ENCODE data around the gene TMEM140. TPM values are rescaled to one million over a fixed set of nuclear protein-coding genes. Genes with fewer than 3 reads are reported as not detected.

TMEM140 gene
- total RNA-seq, 4 donors from 2014 or later: 12.8 to 33.1 (median 14.3) TPM

- DNase-seq: no peak
- Histone ChIP-seq H3K36me3 (peaks cover 33 to 43% of the 10 kb centered on the region in 2 donors), H3K27me3 (no peaks in the 10 kb centered on the region), H3K27ac (no peak overlapping the region), H3K4me1 (no peaks in the 10 kb centered on the region), H3K9me3 (no peaks in the 10 kb centered on the region), H3K4me3 (replicated peaks in 1 of 3) (no peak overlapping the region)
- 98 to 100% methylated on average over 5 of the region's 5 CpGs for WGBS, 2 donors
- no peak for TF ChIP-seq CTCF (IDR thresholded peaks at IDR 0.05)
- no peak for TF ChIP-seq POLR2A (IDR thresholded peaks at IDR 0.05)
- intact Hi-C loops (cut with DNase I): no loop called here
Observed at GRCh38 chr7:135184254-135184841, 36.5 kb downstream of the TMEM140 start.

GRCh38 chr7:135185471-135186260 is 37.8 kb downstream of the TMEM140 start:
- 95% methylated on average over 2 to 7 of the region's 7 CpGs for WGBS, 2 donors

GRCh38 chr7:135186261-135186540 is 38.3 kb downstream of the TMEM140 start:
- Histone ChIP-seq H3K27ac (no peak overlapping the region), H3K4me1 (no peaks in the 10 kb centered on the region), H3K9me3 (no peaks in the 10 kb centered on the region), H3K27me3 (no peaks in the 10 kb centered on the region), H3K4me3 (replicated peaks in 1 of 3) (no peak overlapping the region), H3K36me3 (peaks cover 33 to 45% of the 10 kb centered on the region in 2 donors)
- intact Hi-C loops (cut with DNase I): no loop called here
- WGBS, 2 donors: 90 to 100% methylated on average over 3 of the region's 3 CpGs
- DNase-seq: no peak
- TF ChIP-seq POLR2A (IDR thresholded peaks at IDR 0.05): no peak
- no peak for TF ChIP-seq CTCF (IDR thresholded peaks at IDR 0.05)

More at GRCh38 chr7:135185471-135186260, 37.8 kb downstream of the TMEM140 start:
- TF ChIP-seq CTCF (IDR thresholded peaks at IDR 0.05): no peak
- no peak for TF ChIP-seq POLR2A (IDR thresholded peaks at IDR 0.05)
- Histone ChIP-seq H3K9me3 (no peaks in the 10 kb centered on the region), H3K27me3 (no peaks in the 10 kb centered on the region), H3K36me3 (peaks cover 33 to 45% of the 10 kb centered on the region in 2 donors), H3K4me1 (no peaks in the 10 kb centered on the region), H3K4me3 (replicated peaks in 1 of 3) (no peak overlapping the region), H3K27ac (no peak overlapping the region)
- no peak for DNase-seq
- intact Hi-C loops (cut with DNase I): no loop called here

- 89 to 97% methylated on average over 9 to 10 of the region's 12 CpGs for WGBS, 2 donors
- TF ChIP-seq POLR2A (IDR thresholded peaks at IDR 0.05) (no peak), CTCF (IDR thresholded peaks at IDR 0.05) (no peak)
- DNase-seq: no peak
- H3K4me1 ChIP-seq: no peaks in the 10 kb centered on the region
- H3K27me3 ChIP-seq: no peaks in the 10 kb centered on the region
- H3K9me3 ChIP-seq: no peaks in the 10 kb centered on the region
- no peak overlapping the region for H3K4me3 ChIP-seq (replicated peaks in 1 of 3)
- intact Hi-C loops (cut with DNase I): no loop called here
- no peak overlapping the region for H3K27ac ChIP-seq
- peaks cover 33 to 45% of the 10 kb centered on the region in 2 donors for H3K36me3 ChIP-seq
Observed at GRCh38 chr7:135186841-135187253, 39.0 kb downstream of the TMEM140 start.

- intact Hi-C loops (cut with DNase I): no loop called here
- 99% methylated on average over 12 of the region's 12 CpGs for WGBS, 2 donors
- Histone ChIP-seq H3K4me3 (replicated peaks in 1 of 3) (no peak overlapping the region), H3K4me1 (no peaks in the 10 kb centered on the region), H3K36me3 (peaks cover 41 to 49% of the 10 kb centered on the region in 2 donors), H3K9me3 (no peaks in the 10 kb centered on the region), H3K27ac (no peak overlapping the region), H3K27me3 (no peaks in the 10 kb centered on the region)
- no peak for TF ChIP-seq CTCF (IDR thresholded peaks at IDR 0.05)
- TF ChIP-seq POLR2A (IDR thresholded peaks at IDR 0.05): no peak
- no peak for DNase-seq
Observed at GRCh38 chr7:135188298-135188984, 40.6 kb downstream of the TMEM140 start.
